K562 (cell line): ENCODE measurements around the gene OSBPL3. TPM values are rescaled to one million over a fixed set of nuclear protein-coding genes. Genes with fewer than 3 reads are reported as not detected.
A peak's percentile ranks its signal among the peaks of the same experiment; 100 is the strongest.

Experiments
- CBFA2T3 ChIP-seq: fragments of 450-650 bp; IDR thresholded peaks from 2 replicates; pipeline ENCODE4 v1.6.1; 2017
- CREM ChIP-seq: IDR thresholded peaks from 2 replicates; pipeline ENCODE4 v1.6.1; 2014; ENCODE audit warnings: antibody characterized with exemption, low read depth
- FUS ChIP-seq: fragments of 200-400 bp; formaldehyde crosslinking; optimal IDR thresholded peaks from 2 replicates; pipeline ENCODE3; 2017; ENCODE audit warnings: low read depth, low read length
- HDAC1 ChIP-seq, 2 experiments: fragments of 450-650 bp; IDR thresholded peaks; 2 replicates each; pipeline ENCODE4 v1.6.1; 2016 to 2017; ENCODE audit warnings: inconsistent platforms in 1 of 2, mild to moderate bottlenecking in 1 of 2, moderate library complexity in 1 of 2
- LEF1 ChIP-seq: fragments of 450-650 bp; IDR thresholded peaks from 2 replicates; pipeline ENCODE4 v1.6.1; 2016; ENCODE audit warnings: mild to moderate bottlenecking
- MAZ ChIP-seq, 2 experiments: fragments of 450-650 bp in 1 of 2; sonication (generic) in 1 of 2; formaldehyde crosslinking; IDR thresholded peaks in 1 of 2; conservative IDR thresholded peaks in 1 of 2; 2 replicates each; pipeline versions ENCODE4 v1.4.0 to v1.5.0; 2020; ENCODE audit warnings: mild to moderate bottlenecking in 1 of 2, missing genetic modification reagents in 1 of 2
- MYBL2 ChIP-seq, 2 experiments: fragments of 450-650 bp in 1 of 2; sonication (generic) in 1 of 2; formaldehyde crosslinking in 1 of 2; IDR thresholded peaks; 2 replicates each; pipeline versions ENCODE4 v1.6.1 to v1.8.1; 2017 to 2022; ENCODE audit warnings: borderline replicate concordance in 1 of 2, inconsistent platforms in 1 of 2, low read depth in 1 of 2, mild to moderate bottlenecking in 1 of 2, missing genetic modification reagents in 1 of 2, moderate library complexity in 1 of 2
- NCOA6 ChIP-seq: fragments of 450-650 bp; IDR thresholded peaks from 2 replicates; pipeline ENCODE4 v1.6.1; 2017; ENCODE audit warnings: mild to moderate bottlenecking
- SMAD4 ChIP-seq: fragments of 250-450 bp; sonication (Bioruptor Pico); conservative IDR thresholded peaks from 2 replicates; pipeline ENCODE4 v1.8.0; 2021; ENCODE audit warnings: inconsistent platforms, mild to moderate bottlenecking, moderate library complexity
- SMARCE1 ChIP-seq: fragments of 450-650 bp; IDR thresholded peaks from 2 replicates; pipeline ENCODE4 v1.7.1; 2016; ENCODE audit warnings: mild to moderate bottlenecking
- SP2 ChIP-seq: IDR thresholded peaks from 2 replicates; pipeline ENCODE4 v1.6.1; 2011; ENCODE audit warnings: mild to moderate bottlenecking, low read depth, low read length, moderate library complexity; ENCODE audit not compliant: poor library complexity, severe bottlenecking; ENCODE audit errors: extremely low read depth
- SRSF3 ChIP-seq: fragments of 200-400 bp; formaldehyde crosslinking; IDR thresholded peaks from 2 replicates; pipeline ENCODE4 v1.6.1; 2016; ENCODE audit warnings: mild to moderate bottlenecking, low read length, moderate library complexity; ENCODE audit not compliant: insufficient read depth
- THRAP3 ChIP-seq: fragments of 450-650 bp; IDR thresholded peaks from 2 replicates; pipeline ENCODE4 v1.6.1; 2016; ENCODE audit warnings: mild to moderate bottlenecking, inconsistent platforms, borderline replicate concordance
- ZNF274 ChIP-seq: IDR thresholded peaks from 2 replicates; pipeline ENCODE4 v1.6.1; 2011; ENCODE audit warnings: low read depth, mild to moderate bottlenecking, low read length, moderate library complexity, borderline replicate concordance
- ZNF408 ChIP-seq: fragments of 250-450 bp; sonication (Bioruptor Pico); IDR thresholded peaks from 2 replicates; pipeline ENCODE4 v1.4.0; 2020; ENCODE audit warnings: low read depth, mild to moderate bottlenecking, moderate library complexity
- ZNF717 ChIP-seq: fragments of 250-450 bp; sonication (Bioruptor Pico); IDR thresholded peaks from 2 replicates; pipeline ENCODE4 v1.5.0; 2021
- polyA plus RNA-seq, 8 experiments: library from polyadenylated mRNA; depleted of rRNA in 4 of 8; stranded (reverse) in 5 of 8; unstranded in 3 of 8; fragments of >200 nt; fragmentation: Nextera tagmentation in 2 of 8; fragmentation: Illumina TruSeq in 1 of 8; extraction: Ambion mirVana in 2 of 8; extraction: Trizol in 1 of 8; gene quantifications; 2 replicates each; pipeline versions ENCODE4 v1.2.1 to v1.2.3, GENCODE V29; 2011 to 2014; ENCODE audit warnings: inconsistent platforms in 1 of 8, missing spikeins in 1 of 8
- total RNA-seq, 7 experiments: library from RNA; depleted of rRNA in 6 of 7; stranded (reverse); fragments of >200 nt in 6 of 7; fragmentation: Illumina TruSeq in 2 of 7; extraction: Trizol in 2 of 7; gene quantifications; 2 replicates each; pipeline versions ENCODE4 v1.2.1 to v1.2.3, GENCODE V29; 2011 to 2021; ENCODE audit warnings: low replicate concordance in 1 of 7
- TF ChIP-seq, protein P1 (sequence below): sonication (generic); formaldehyde crosslinking; IDR thresholded peaks from 2 replicates; pipeline ENCODE4 v1.8.0; 2022; ENCODE audit warnings: missing genetic modification reagents, mild to moderate bottlenecking, moderate library complexity, borderline replicate concordance
- TF ChIP-seq, protein P2 (sequence below): fragments of 250-450 bp; sonication (Bioruptor Pico); IDR thresholded peaks from 2 replicates; pipeline ENCODE4 v1.4.0; 2020; ENCODE audit warnings: mild to moderate bottlenecking, moderate library complexity
- TF ChIP-seq, protein P3 (sequence below): fragments of 450-650 bp; IDR thresholded peaks from 2 replicates; pipeline ENCODE4 v1.6.1; 2016; ENCODE audit warnings: low read depth, mild to moderate bottlenecking, moderate library complexity
- TF ChIP-seq, protein P4 (sequence below): fragments of 250-450 bp; sonication (Bioruptor Pico); IDR thresholded peaks from 2 replicates; pipeline ENCODE4 v1.9.0; 2021; ENCODE audit warnings: mild to moderate bottlenecking
- TF ChIP-seq, protein P5 (sequence below), 2 experiments: fragments of 450-650 bp in 1 of 2; IDR thresholded peaks; 2 replicates each; pipeline ENCODE4 v1.6.1; 2011 to 2017; ENCODE audit warnings: low read depth in 2 of 2, antibody characterized with exemption in 1 of 2, borderline replicate concordance in 1 of 2, low read length in 1 of 2, mild to moderate bottlenecking in 1 of 2, mixed read lengths in 1 of 2; ENCODE audit not compliant: control insufficient read depth in 1 of 2

OSBPL3 gene
- total and polyA plus RNA-seq, 9 of the 15 experiments (the other 6 are each of a cell fraction or from before 2014, with no cell fraction given) = 4.8 to 37.2 (median 26.5) TPM

DNA sequence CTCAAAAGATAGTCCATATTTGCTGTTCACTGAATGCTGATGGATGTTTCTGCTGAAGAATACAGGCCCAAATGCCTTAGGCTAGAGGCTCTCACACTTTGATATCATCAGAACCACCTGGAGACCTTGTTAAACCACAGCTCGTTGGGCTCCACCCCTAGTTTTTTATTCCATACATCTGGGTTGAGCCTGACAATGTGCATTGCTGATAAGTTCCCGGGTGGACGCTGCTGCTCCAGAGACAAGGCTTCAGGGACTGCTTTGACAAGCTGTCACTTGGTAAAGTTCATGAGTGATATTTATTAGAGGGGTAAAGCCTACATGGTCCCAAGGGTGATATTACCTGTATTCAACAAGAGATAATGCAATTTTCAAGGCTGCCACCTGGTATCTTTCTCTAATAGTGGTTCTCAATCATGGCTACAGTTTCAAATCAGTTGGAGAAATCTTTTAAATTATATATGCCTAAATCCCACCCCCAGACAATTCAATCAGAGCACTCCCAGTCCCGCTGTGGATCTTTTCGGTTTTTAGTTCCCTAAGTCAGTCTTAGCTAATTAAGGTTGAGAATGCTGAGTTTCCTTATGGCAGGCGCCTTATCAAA, 115.7 kb downstream of the OSBPL3 start (continued):
- TF ChIP-seq HDAC1 (IDR thresholded peaks at IDR 0.05) = peak; percentile 42 to 73; a peak in 3 of 4 replicates
- no peak for TF ChIP-seq MYBL2 (IDR thresholded peaks at IDR 0.05; ENCODE audit: low read depth)
- no peak for TF ChIP-seq MYBL2 (CRISPR knock-in tag; IDR thresholded peaks at IDR 0.05; ENCODE audit: borderline replicate concordance)
- TF ChIP-seq ZNF717 = no peak
- no peak for TF ChIP-seq SP2
- peak; percentile 28; the same call in 1 of the 2 replicates for TF ChIP-seq CREM
- TF ChIP-seq, protein P1, sequence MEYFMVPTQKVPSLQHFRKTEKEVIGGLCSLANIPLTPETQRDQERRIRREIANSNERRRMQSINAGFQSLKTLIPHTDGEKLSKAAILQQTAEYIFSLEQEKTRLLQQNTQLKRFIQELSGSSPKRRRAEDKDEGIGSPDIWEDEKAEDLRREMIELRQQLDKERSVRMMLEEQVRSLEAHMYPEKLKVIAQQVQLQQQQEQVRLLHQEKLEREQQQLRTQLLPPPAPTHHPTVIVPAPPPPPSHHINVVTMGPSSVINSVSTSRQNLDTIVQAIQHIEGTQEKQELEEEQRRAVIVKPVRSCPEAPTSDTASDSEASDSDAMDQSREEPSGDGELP (CRISPR knock-in tag) = peak; percentile 70
- TF ChIP-seq, protein P2, sequence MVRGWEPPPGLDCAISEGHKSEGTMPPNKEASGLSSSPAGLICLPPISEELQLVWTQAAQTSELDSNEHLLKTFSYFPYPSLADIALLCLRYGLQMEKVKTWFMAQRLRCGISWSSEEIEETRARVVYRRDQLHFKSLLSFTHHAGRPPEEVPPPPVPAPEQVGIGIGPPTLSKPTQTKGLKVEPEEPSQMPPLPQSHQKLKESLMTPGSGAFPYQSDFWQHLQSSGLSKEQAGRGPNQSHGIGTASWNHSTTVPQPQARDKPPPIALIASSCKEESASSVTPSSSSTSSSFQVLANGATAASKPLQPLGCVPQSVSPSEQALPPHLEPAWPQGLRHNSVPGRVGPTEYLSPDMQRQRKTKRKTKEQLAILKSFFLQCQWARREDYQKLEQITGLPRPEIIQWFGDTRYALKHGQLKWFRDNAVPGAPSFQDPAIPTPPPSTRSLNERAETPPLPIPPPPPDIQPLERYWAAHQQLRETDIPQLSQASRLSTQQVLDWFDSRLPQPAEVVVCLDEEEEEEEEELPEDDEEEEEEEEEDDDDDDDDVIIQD = no peak
- peak; percentile 53; the same call in 1 of the 2 replicates for TF ChIP-seq LEF1
- TF ChIP-seq, protein P3, sequence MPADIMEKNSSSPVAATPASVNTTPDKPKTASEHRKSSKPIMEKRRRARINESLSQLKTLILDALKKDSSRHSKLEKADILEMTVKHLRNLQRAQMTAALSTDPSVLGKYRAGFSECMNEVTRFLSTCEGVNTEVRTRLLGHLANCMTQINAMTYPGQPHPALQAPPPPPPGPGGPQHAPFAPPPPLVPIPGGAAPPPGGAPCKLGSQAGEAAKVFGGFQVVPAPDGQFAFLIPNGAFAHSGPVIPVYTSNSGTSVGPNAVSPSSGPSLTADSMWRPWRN = no peak
- no peak for TF ChIP-seq FUS
- TF ChIP-seq THRAP3 = no peak
- TF ChIP-seq ZNF274 = peak; percentile 79
- peak; percentile 62; the same call in 1 of the 2 replicates for TF ChIP-seq SMAD4 (CRISPR knock-in tag)
- TF ChIP-seq NCOA6 = no peak
- TF ChIP-seq, protein P4, sequence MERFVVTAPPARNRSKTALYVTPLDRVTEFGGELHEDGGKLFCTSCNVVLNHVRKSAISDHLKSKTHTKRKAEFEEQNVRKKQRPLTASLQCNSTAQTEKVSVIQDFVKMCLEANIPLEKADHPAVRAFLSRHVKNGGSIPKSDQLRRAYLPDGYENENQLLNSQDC (CRISPR knock-in tag) = no peak
- TF ChIP-seq, protein P5, sequence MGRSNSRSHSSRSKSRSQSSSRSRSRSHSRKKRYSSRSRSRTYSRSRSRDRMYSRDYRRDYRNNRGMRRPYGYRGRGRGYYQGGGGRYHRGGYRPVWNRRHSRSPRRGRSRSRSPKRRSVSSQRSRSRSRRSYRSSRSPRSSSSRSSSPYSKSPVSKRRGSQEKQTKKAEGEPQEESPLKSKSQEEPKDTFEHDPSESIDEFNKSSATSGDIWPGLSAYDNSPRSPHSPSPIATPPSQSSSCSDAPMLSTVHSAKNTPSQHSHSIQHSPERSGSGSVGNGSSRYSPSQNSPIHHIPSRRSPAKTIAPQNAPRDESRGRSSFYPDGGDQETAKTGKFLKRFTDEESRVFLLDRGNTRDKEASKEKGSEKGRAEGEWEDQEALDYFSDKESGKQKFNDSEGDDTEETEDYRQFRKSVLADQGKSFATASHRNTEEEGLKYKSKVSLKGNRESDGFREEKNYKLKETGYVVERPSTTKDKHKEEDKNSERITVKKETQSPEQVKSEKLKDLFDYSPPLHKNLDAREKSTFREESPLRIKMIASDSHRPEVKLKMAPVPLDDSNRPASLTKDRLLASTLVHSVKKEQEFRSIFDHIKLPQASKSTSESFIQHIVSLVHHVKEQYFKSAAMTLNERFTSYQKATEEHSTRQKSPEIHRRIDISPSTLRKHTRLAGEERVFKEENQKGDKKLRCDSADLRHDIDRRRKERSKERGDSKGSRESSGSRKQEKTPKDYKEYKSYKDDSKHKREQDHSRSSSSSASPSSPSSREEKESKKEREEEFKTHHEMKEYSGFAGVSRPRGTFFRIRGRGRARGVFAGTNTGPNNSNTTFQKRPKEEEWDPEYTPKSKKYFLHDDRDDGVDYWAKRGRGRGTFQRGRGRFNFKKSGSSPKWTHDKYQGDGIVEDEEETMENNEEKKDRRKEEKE (IDR thresholded peaks at IDR 0.05; ENCODE audit: borderline replicate concordance in 1 of 2, control insufficient read depth in 1 of 2, low read depth in 2 of 2, low read length in 1 of 2) = no peak
- TF ChIP-seq SMARCE1 = peak; percentile 79
- TF ChIP-seq CBFA2T3 = peak; percentile 99
- TF ChIP-seq ZNF408 (CRISPR knock-in tag) = no peak
- peak in 1 of 2 experiments; percentile 42; a peak in 1 of 4 replicates for TF ChIP-seq MAZ (CRISPR knock-in tag; conservative IDR thresholded peaks at IDR 0.05 in 1 of 2, IDR thresholded peaks at IDR 0.05 in 1 of 2)
- TF ChIP-seq SRSF3 = no peak
